OCI-LY7 (cell line): ENCODE results near the gene PRKAG2. TPM values are rescaled to one million over a fixed set of nuclear protein-coding genes. Genes with fewer than 3 reads are reported as not detected.

Source experiments
- BruUV-seq: library from RNA; stranded (reverse); fragments of 400-500 nt; replicated peaks from 2 replicates; lab custom pipeline; 2021; lab: Mats Ljungman, UMichigan
- CTCF ChIA-PET: fragments of 300-600 bp; sonication (Branson Sonifier 250); formaldehyde crosslinking; loops from one replicate; lab custom pipeline; 2022; ENCODE audit warnings: antibody characterized with exemption; ENCODE audit not compliant: unreplicated experiment; lab: Charles Lee
- POLR2A ChIA-PET: fragments of 300-600 bp; sonication (Branson Sonifier 250); formaldehyde crosslinking; loops from one replicate; lab custom pipeline; 2022; ENCODE audit warnings: antibody characterized with exemption; lab: Charles Lee
- DNase-seq: peaks from one replicate; pipeline ENCODE4 v3.0.0-alpha.2; 2015; ENCODE audit warnings: low spot score
- H2AFZ ChIP-seq: fragments of 200-600 bp; sonication (generic), shearing (Covaris generic); 2 replicates; pipeline ENCODE4 v1.6.1; 2014; ENCODE audit warnings: mild to moderate bottlenecking, antibody characterized with exemption, low read length, moderate library complexity
- H3K27ac ChIP-seq: fragments of 200-600 bp; sonication (generic); 2 replicates; pipeline ENCODE4 v1.5.1; 2014; ENCODE audit warnings: mixed run types, low read depth, mild to moderate bottlenecking, moderate library complexity, low read length, inconsistent platforms; ENCODE audit not compliant: poor library complexity, severe bottlenecking
- H3K36me3 ChIP-seq: fragments of 200-600 bp; sonication (generic); 2 replicates; pipeline ENCODE4 v1.6.1; 2014; ENCODE audit warnings: mild to moderate bottlenecking, antibody characterized with exemption, low read length, moderate library complexity, mixed read lengths; ENCODE audit not compliant: insufficient read depth
- H3K4me1 ChIP-seq: fragments of 200-600 bp; sonication (generic); 2 replicates; pipeline ENCODE4 v1.5.1; 2014; ENCODE audit warnings: mild to moderate bottlenecking, low read length; ENCODE audit not compliant: insufficient read depth, poor library complexity, severe bottlenecking
- H3K4me2 ChIP-seq: fragments of 200-600 bp; sonication (generic); 2 replicates; pipeline ENCODE4 v1.6.1; 2014; ENCODE audit warnings: mild to moderate bottlenecking, low read length
- H3K4me3 ChIP-seq: fragments of 200-600 bp; sonication (generic); 2 replicates; pipeline ENCODE4 v1.5.1; 2014; ENCODE audit warnings: mild to moderate bottlenecking, low read depth, low read length; ENCODE audit not compliant: poor library complexity, severe bottlenecking
- H3K79me2 ChIP-seq: fragments of 200-600 bp; sonication (generic); 2 replicates; pipeline ENCODE4 v1.6.1; 2016; ENCODE audit warnings: low read depth, mild to moderate bottlenecking, low read length, moderate library complexity, mixed read lengths; ENCODE audit not compliant: insufficient read depth
- H3K9me2 ChIP-seq: fragments of 200-600 bp; sonication (generic); 2 replicates; pipeline ENCODE4 v1.6.1; 2016; ENCODE audit warnings: mild to moderate bottlenecking, low read length, mixed read lengths; ENCODE audit not compliant: insufficient read depth
- H3K9me3 ChIP-seq: fragments of 200-600 bp; sonication (generic); 2 replicates; pipeline ENCODE4 v1.6.1; 2014; ENCODE audit warnings: mild to moderate bottlenecking, mixed run types, low read length, mixed read lengths
- H4K20me1 ChIP-seq: fragments of 200-600 bp; sonication (generic); 2 replicates; pipeline ENCODE4 v1.6.1; 2014; ENCODE audit warnings: mild to moderate bottlenecking, antibody characterized with exemption, low read length, moderate library complexity, mixed read lengths; ENCODE audit not compliant: insufficient read depth
- EZH2phosphoT487 ChIP-seq: fragments of 200-600 bp; sonication (generic); IDR thresholded peaks from 2 replicates; pipeline ENCODE4 v1.6.1; 2018; ENCODE audit warnings: low read depth, borderline replicate concordance, mild to moderate bottlenecking, mixed run types, antibody characterized with exemption, low read length, moderate library complexity, mixed read lengths
- intact Hi-C: fragments of 100-400 bp; cut with micrococcal nuclease; formaldehyde crosslinking; loops from one replicate; pipeline ENCODE4 v1.10.0; 2022; ENCODE audit not compliant: unreplicated experiment
- total RNA-seq, 2 experiments: library from RNA; depleted of rRNA in 1 of 2; stranded (reverse); fragments of >200 nt in 1 of 2; shearing (Covaris generic) in 1 of 2; gene quantifications; 2 replicates each; pipeline ENCODE4 v1.2.3, GENCODE V29; 2014 to 2022
- TF ChIP-seq, protein P1 (sequence below): fragments of 200-600 bp; sonication (generic); conservative IDR thresholded peaks from 2 replicates; pipeline ENCODE4 v1.5.1; 2014; ENCODE audit warnings: mild to moderate bottlenecking, antibody characterized with exemption, low read length, moderate library complexity, mixed read lengths

Gene PRKAG2
- total RNA-seq, 2 experiments from 2014 or later = 1.2 to 5.1 TPM

- CTCF ChIA-PET = no interaction called here
- H3K79me2 ChIP-seq = no peaks in the 10 kb centered on the region
- TF ChIP-seq, protein P1, sequence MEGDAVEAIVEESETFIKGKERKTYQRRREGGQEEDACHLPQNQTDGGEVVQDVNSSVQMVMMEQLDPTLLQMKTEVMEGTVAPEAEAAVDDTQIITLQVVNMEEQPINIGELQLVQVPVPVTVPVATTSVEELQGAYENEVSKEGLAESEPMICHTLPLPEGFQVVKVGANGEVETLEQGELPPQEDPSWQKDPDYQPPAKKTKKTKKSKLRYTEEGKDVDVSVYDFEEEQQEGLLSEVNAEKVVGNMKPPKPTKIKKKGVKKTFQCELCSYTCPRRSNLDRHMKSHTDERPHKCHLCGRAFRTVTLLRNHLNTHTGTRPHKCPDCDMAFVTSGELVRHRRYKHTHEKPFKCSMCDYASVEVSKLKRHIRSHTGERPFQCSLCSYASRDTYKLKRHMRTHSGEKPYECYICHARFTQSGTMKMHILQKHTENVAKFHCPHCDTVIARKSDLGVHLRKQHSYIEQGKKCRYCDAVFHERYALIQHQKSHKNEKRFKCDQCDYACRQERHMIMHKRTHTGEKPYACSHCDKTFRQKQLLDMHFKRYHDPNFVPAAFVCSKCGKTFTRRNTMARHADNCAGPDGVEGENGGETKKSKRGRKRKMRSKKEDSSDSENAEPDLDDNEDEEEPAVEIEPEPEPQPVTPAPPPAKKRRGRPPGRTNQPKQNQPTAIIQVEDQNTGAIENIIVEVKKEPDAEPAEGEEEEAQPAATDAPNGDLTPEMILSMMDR = no peak
- TF ChIP-seq EZH2phosphoT487 = no peak
- H3K4me3 ChIP-seq = no peak overlapping the region
- H2AFZ ChIP-seq = no peak overlapping the region
- H3K9me2 ChIP-seq = no peaks in the 10 kb centered on the region
- H4K20me1 ChIP-seq = no peaks in the 10 kb centered on the region; the same call in 1 of the 2 replicates
- H3K36me3 ChIP-seq = no peaks in the 10 kb centered on the region
- no peaks in the 10 kb centered on the region for H3K9me3 ChIP-seq
- H3K4me2 ChIP-seq = no peak overlapping the region
- POLR2A ChIA-PET = no interaction called here
- DNase-seq = no peak
- H3K27ac ChIP-seq = no peak overlapping the region
- BruUV-seq = no TSS peak
- no peaks in the 10 kb centered on the region for H3K4me1 ChIP-seq
- intact Hi-C loops = no loop called here
These were observed 286.7 kb downstream of the PRKAG2 start for GRCh38 chr7:151590071-151590849.

- Histone ChIP-seq H2AFZ (no peak overlapping the region), H3K36me3 (no peaks in the 10 kb centered on the region), H3K4me2 (no peak overlapping the region), H3K79me2 (no peaks in the 10 kb centered on the region), H3K9me3 (no peaks in the 10 kb centered on the region), H3K9me2 (no peaks in the 10 kb centered on the region), H3K4me1 (no peaks in the 10 kb centered on the region), H3K27ac (no peak overlapping the region), H4K20me1 (no peaks in the 10 kb centered on the region; the same call in 1 of the 2 replicates), H3K4me3 (no peak overlapping the region)
- intact Hi-C loops = no loop called here
- no TSS peak for BruUV-seq
- POLR2A ChIA-PET = interaction anchor here (0.6 to 1.4 kb wide), 2 partner anchors 14 to 433 kb away, joined by 3 to 4 read pairs; no protein-coding TSS in a partner anchor
- TF ChIP-seq, protein P1 = no peak
- no peak for DNase-seq
- CTCF ChIA-PET = no interaction called here
These were observed 287.9 kb downstream of the PRKAG2 start for GRCh38 chr7:151588982-151589381.

DNA sequence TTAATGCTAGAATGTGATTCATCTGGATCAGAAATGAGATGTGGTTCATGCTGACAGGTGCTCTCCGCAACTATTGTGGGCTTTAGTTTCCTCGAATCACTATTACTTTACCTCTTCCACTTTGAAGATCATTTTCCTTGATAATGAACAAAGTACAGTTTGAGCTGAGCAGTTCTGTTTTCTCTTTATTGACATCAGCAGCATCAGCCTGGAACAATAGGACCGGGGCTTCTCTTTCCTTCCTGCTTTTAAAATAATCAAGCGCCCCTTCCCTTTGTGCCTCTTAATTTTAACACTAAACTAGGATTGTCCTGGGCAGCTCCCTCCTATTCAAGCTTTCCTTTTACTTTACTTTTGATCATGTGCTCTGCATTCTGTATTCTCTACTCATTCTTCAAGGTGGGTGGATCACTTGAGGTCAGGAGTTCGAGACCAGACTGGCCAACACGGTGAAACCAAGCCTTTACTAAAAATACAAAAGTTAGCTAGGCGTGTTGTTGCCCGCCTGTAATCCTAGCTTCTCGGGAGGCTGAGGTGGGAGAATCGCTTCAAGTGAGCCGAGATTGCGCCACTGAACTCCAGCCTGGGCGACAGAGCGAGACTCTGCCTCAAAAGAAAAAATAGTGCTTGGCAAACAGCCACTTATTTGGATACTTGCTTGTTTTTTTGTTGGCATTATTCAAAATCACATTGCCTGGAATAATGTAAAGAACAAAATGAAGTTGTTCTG is 290.2 kb downstream of the PRKAG2 start:
- Histone ChIP-seq H3K4me1 (no peaks in the 10 kb centered on the region), H2AFZ (no peak overlapping the region), H3K36me3 (no peaks in the 10 kb centered on the region), H3K4me3 (no peak overlapping the region), H4K20me1 (no peaks in the 10 kb centered on the region; the same call in 1 of the 2 replicates), H3K27ac (no peak overlapping the region), H3K4me2 (no peak overlapping the region), H3K9me2 (no peaks in the 10 kb centered on the region), H3K9me3 (no peaks in the 10 kb centered on the region), H3K79me2 (no peaks in the 10 kb centered on the region)
- DNase-seq = no peak
- intact Hi-C loops = no loop called here
- POLR2A ChIA-PET = no interaction called here
- BruUV-seq = no TSS peak
- CTCF ChIA-PET = no interaction called here
- no peak for TF ChIP-seq EZH2phosphoT487
- TF ChIP-seq, protein P1 = no peak
